Thoracic aorta endothelial cell (primary cell): ENCODE results near the gene KIRREL1. TPM values are rescaled to one million over a fixed set of nuclear protein-coding genes. Genes with fewer than 3 reads are reported as not detected.

ENCODE experiments used
- total RNA-seq: library from RNA; depleted of rRNA; stranded (reverse); fragments of >200 nt; gene quantifications from 2 replicates; pipeline ENCODE4 v1.2.3, GENCODE V29; 2012

The KIRREL1 gene
- total RNA-seq = 39.6 and 47.8 TPM in 2 replicates

GRCh38 chr1:157993147-157993917, at the start of gene KIRREL1:
Gene KIRREL1 (plus strand): TSS chr1:157993645. CDS start chr1:157993677, 32 bp downstream.

Other genes starting within 250 kb of the KIRREL1 start
- not detected in 2 replicates for gene FCRL2, start 216.5 kb upstream of the KIRREL1 start, total RNA-seq
- not detected in 2 replicates for gene FCRL1, start 173.5 kb upstream of the KIRREL1 start, total RNA-seq
- not detected in 2 replicates for gene CD5L, start 151.8 kb upstream of the KIRREL1 start, total RNA-seq
- not detected in 2 replicates for gene CD1D, start 187.2 kb downstream of the KIRREL1 start, total RNA-seq